Measurements from ENCODE around the gene CDH4.

CDH4 gene

GRCh38 chr20:61251529-61252393, at the start of gene CDH4:
TSS of gene CDH4 (plus strand) at chr20:61252261.
- peak; percentile 65 for DNase-seq

- peak; percentile 53 for DNase-seq
Measured at GRCh38 chr20:61203320-61203719, 48.7 kb upstream of the CDH4 start.

DNA sequence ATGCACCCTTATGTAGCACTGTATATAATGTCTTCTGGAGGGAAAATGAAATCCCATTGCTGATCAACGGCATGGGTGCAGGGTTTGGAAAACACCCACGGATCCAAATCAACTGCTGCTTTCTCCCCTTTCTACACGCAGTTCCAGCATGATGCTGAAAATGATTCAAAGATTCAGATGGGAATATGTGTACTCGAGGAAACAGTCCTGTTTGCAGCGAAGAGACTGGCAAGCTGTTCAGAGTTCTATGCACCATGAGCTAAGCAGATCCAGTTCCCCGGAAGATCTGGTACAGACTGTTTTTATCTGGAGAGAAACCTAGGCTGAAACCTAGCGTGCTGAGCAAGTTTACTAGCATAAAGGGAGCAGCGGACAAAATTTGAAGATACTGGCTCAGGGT, 47.9 kb upstream of the CDH4 start:
- no peak for DNase-seq

- DNase-seq, result no peak
Measured at GRCh38 chr20:61205769-61206168, 46.3 kb upstream of the CDH4 start.

- DNase-seq, result no peak
Measured at GRCh38 chr20:61210862-61211261, 41.2 kb upstream of the CDH4 start.

- no peak for DNase-seq
Measured at GRCh38 chr20:61217848-61218247, 34.2 kb upstream of the CDH4 start.

DNA sequence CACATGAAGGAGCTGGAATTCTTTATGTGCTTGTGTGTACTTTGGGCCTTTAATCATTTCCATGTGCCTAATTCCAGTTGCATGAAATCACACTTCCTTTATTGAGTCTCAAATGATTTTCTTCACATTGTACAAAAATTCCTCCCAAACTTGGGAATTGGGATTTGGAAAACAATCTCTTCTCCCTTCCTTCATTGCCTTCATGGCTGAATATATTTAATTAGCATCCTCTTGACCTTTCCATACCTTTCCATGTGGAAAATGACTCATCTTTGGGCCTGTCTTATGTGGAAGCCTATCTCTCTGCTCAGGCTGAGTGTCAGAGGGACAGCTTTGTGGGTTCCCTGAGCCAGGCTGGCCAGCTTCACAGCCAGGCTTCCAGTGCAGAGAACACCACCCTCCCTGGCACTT, 33.0 kb upstream of the CDH4 start:
- peak; percentile 50 for DNase-seq

DNA sequence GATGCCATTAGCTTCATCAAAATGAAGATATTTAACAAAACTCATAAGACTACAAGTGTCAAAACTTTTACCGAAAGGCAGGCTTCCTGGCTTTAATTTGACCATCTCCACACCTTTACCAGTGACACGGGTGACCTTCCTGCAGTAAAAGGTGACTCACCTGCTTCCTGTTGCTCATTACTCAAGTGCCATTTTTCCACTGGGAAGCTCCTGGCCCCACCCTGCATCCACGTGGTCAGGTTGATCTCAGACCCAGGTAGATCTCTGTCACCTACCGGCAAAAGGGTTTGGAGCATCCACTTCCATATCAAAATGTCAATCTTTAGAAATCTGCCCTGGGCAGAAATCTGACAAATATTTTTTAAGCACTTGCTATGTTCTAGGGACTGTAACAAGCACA, 31.9 kb upstream of the CDH4 start:
- no peak for DNase-seq

GRCh38 chr20:61220626-61221325, 31.3 kb upstream of the CDH4 start:
- DNase-seq, result no peak

DNA sequence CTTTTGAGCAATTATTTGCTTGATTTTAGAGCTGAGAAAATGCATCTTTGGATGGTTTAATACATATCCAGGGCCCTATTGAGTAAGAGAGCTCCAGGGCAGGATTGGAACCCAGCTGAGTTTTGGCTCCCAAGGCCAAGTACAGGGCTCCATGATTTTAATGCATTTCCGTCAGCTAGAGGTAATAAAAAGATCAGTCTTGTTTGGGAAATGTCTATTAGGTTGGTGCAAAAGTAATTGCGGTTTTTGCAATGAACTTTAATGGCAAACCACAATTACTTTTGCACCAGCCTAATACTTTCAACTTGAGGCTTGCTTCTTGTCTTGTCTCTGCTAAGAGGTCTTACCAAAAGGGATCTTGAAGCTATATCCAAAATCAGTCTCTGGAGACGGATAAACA, 29.4 kb upstream of the CDH4 start:
- DNase-seq, result no peak

GRCh38 chr20:61223121-61223520, 28.9 kb upstream of the CDH4 start:
- no peak for DNase-seq

- no peak for DNase-seq
Measured at GRCh38 chr20:61230166-61230565, 21.9 kb upstream of the CDH4 start.

DNA sequence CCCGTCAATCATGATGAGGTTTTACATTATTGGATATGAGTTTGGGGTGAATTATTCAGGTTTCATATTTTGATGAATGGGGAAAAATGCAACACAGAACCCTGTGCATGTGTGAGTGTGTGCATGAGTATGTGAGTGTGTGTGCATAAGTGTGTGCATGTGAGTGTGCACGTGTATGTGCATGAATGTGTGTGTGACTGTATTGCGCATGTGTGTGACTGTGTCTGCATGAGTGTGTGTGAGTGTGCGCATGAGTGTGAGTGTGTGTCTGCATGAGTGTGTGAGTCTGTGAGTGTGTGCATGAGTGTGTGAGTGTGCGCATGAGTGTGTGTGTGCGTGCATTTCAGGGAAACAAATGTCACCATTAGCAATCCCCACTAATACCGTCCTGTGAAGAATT, 18.5 kb upstream of the CDH4 start:
- no peak for DNase-seq

GRCh38 chr20:61234224-61234890, 17.7 kb upstream of the CDH4 start:
- no peak for DNase-seq

DNA sequence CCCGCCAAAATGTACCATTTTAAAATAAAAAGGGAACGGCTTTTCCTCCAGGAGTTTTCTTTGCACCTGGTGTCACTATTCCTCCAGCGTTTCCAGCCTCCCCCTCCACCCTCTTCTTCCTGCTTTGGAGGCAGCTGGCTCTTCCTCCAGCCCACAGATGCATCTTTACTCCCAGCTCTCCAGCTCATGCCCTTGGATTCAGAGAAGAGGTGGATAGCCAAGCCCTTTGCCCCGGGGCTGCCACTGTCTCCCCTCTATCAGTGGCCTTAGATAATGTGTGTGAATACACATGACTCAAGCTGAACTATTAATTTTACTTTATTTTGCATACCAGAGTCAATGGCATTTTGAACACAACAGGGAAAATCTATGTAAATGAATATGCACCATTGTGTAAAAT, 15.3 kb upstream of the CDH4 start:
- no peak for DNase-seq

- no peak for DNase-seq
Measured at GRCh38 chr20:61238813-61239212, 13.2 kb upstream of the CDH4 start.

DNA sequence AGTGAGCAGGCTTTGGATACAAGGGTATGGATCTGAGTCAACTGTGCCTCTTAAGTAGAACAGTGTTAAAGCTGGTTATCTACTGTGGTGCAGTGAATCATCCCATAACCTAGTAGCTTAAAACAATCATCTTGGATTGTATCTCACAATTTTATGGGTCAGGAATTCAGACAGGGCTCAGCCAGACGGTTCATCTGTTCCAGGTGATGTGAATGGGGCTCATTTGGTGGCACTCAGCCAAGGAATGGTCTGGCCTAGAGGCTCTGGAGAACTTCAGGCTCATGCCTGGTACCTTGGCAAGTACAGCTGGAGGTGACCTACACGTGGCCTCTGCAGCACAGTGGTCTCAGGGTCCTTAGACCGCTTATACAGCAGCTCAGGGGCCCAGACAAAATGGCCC, 11.2 kb upstream of the CDH4 start:
- no peak for DNase-seq

DNA sequence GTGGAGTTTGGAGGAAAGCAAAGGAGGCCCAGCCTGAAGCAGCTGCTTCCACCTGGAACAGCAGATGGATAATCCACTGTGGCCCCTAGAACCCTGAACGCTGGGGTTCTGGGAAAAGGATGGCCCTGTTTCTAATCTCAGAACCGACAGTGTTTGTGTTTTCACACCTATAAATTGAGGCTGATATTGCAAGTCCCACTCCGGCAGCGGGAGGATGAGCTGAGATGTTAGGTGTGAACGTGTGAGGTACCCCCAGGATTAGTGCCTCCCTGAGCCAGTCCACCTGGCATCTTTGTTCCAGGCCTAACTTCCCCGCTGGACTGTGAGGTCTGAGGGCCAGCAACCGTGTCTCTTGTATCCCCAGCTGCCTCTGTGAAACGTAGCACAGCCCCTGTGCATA, 7.8 kb upstream of the CDH4 start:
- no peak for DNase-seq

- DNase-seq, result no peak
Measured at GRCh38 chr20:61246269-61246668, 5.8 kb upstream of the CDH4 start.

GRCh38 chr20:61249626-61250025, 2.4 kb upstream of the CDH4 start:
- no peak for DNase-seq

- peak; percentile 59 for DNase-seq
Measured at GRCh38 chr20:61252601-61253263, 671 bp downstream of the CDH4 start.

DNA sequence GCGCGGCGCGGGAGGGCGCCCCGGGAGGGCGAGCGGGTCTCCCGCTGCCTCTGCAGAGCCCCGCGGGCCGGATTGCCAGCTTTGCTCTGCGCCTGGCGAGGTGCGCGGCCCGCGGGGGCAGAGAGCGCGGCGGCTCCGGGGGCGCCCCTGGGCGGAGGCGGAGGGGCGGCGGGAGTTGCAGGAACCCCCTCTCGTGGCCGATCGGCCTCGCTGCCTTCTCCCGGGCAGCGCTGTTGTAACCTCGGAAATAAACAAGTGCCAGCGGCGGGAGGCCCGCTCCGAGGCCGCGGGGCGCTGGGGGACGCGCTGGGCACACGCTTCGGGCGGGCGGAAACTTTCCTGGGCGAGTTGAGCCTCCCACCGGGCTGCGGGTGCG, 1.2 kb downstream of the CDH4 start:
- no peak for DNase-seq

Data from eye (tissue), 1 donor.